ENCODE results near the gene PCSK1.

Gene PCSK1

DNA sequence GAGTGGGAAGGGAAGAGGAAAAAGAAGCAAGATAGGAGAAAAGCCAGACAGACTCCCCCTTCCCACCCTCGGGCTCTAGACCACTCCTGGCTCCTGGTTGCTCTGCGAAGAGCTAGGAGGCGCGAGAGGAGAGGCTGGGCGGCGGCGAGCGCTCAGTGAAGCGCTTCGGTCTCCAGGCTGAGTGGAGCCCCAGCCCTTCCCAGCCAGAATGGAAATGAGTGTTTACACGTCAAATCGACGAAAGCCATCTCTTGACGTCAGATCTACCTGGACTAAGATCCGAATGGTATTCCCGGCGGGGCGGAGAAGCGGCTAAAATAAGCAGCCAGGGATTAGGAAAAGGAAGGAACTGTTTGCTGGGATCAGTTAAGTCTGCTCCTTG, at the start of gene PCSK1:
Gene PCSK1 (minus strand): TSS at position 183 of the 382 bp plus-strand sequence. CDS start 206 bp downstream, outside the sequence.
- ATAC-seq, result no peak

GRCh38 chr5:96481867-96482266, 48.8 kb upstream of the PCSK1 start:
- ATAC-seq, result no peak

DNA sequence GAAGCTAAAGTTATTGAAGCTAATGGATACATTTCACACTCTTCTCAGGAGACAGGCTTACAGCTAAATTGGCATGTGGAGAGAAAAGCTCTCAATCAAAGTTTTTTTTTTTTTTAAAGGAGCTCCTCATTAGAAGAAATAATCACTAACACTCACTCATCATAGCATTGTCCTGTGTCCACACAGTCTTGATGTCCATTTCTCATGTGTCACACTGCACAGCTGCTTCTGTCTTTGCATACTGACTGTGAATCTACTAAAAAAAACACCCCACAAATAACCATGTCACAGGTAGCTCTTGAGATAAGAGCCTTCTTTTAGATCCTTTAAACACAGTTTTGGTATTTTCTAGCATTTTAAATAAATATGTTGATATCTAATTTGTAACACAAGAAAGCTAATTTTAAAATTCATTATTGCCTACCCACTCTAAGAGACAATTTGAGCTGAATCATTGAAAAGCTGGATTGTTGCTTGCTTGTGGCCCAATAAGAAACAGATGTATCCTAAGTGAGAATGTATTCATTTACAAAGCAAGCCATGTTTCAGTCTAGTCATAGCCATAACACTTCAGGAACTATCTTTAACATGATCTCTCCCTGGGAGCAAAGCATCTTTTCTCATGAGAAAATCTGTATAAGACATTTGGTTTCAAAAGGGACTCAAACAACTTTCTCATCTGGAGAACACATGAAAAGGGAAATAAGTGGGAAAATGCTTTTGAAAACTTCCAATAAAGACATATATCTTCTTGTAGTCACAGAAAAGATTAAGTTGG, 48.1 kb upstream of the PCSK1 start:
- ATAC-seq, result no peak

DNA sequence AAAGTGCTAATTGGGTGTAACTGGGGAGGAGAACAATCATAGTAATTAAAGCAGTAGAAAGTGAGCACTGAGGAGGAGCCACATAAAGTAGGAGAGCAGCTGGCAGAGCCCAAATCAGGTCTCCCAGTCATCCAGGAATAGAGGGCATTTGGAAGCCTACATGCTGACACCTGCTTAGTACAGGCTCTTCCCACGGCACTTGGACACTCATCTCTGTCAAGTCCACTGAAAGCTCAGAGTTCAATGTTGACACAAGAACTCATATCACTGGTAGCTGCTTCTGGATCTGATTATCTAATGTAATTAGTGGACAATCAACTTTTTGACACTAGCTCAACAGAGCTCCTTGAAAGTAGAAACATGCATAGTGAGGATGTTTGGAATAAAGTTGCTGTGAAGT, 45.9 kb upstream of the PCSK1 start:
- no peak for ATAC-seq

DNA sequence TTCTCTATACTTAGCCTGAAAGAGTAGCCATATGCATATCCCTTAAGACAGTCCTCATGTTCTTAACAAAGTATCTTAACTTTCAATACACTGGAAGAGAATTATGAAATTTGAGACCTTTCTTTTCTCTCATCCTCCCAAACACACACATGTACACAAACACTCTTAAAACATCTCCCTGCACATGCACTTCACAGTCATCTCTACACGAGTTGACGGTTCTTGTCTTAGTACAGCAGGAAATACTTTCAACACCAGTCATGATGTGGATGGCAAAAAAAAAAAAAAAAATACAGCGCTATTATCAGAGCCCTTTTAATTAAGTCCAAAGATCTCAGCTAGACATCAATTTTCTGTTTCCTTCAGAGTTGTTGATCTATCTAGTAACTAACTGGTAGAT, 43.6 kb upstream of the PCSK1 start:
- no peak for ATAC-seq

GRCh38 chr5:96474073-96474472, 41.0 kb upstream of the PCSK1 start:
- no peak for ATAC-seq

- no peak for ATAC-seq
Measured at GRCh38 chr5:96473155-96473554, 40.1 kb upstream of the PCSK1 start.

- ATAC-seq, result no peak
Measured at GRCh38 chr5:96470785-96471184, 37.7 kb upstream of the PCSK1 start.

GRCh38 chr5:96468956-96469355, 35.9 kb upstream of the PCSK1 start:
- no peak for ATAC-seq

DNA sequence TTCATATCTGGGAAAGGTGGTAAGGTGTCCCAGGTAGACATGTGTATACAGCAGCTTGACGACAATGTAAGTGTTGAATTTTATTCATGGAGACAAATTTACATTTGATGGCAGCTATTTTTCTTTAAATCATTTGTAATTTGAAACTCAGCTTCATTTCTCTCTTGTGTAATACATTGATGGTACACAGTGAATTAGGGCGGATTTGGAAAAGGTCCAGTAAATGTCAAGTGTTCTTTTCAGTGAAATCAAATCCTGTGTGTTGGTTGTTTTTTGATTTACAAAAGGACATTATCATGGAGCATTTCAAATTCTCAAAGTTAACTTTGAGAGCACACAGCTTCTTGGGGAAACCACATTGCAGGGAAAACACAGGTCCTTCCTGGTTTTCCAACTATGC, 30.0 kb upstream of the PCSK1 start:
- no peak for ATAC-seq

DNA sequence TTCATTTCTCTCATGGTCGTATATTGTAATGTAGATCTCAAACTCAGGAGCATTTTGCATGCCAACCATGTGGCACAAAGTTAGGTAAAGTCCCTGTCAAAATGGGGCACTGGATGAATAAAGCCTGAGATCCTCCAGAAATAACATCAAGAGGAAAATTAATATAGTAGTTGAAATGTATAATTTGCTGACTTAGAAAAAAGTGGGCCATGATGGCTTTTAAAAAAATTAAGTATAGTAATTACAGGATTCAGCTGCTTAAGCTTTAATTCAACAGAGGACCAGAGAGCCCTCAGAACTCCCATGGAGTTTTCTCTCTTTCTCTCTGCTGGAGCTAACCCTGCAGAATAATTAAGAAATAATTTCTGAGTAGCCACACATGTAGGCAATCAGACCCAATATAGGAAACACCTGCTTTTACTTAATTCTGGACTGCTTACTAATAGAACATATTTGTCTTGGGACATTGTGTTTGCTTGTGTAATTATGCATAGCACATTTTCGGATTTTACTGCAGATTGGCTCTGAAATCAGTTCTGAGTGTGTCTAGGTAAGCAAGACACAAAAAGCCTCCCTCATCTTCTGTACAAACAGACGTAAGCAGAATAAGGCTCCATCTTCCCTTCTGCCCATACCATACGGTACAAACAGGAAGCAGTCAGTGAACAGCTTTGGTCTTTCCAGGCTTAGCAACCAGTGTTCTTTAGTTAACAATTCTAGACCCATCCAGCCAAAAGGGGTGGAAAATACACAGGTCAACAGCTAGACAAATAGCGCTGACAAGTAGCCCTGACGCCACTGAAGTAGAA, 26.5 kb upstream of the PCSK1 start:
- ATAC-seq, result no peak

GRCh38 chr5:96458176-96458575, 25.1 kb upstream of the PCSK1 start:
- no peak for ATAC-seq

- no peak for ATAC-seq
Measured at GRCh38 chr5:96455789-96456188, 22.7 kb upstream of the PCSK1 start.

DNA sequence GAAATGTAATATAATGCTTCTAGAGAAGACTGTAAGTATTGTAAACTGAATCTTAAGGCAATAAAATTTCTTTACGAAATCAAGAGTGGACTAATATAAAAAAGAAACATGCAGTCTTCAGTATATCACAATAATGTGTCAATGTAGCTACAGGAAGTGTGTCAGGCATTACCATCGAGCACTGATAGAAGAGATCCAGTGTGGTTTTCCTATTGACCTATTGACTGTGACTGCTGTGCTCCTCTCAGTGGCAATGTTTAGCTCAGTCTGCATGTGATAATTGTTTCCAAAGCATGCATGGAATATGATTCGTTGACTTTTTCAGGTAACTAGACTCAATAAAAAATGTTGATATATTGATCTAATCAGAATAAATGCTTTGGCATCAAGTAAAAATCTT, 20.3 kb upstream of the PCSK1 start:
- no peak for ATAC-seq

- no peak for ATAC-seq
Measured at GRCh38 chr5:96447949-96448348, 14.9 kb upstream of the PCSK1 start.

- no peak for ATAC-seq
Measured at GRCh38 chr5:96440185-96440538, 7.1 kb upstream of the PCSK1 start.

GRCh38 chr5:96439477-96440184, 6.6 kb upstream of the PCSK1 start:
- peak in 1 of 2 donors; percentile 33 for ATAC-seq

GRCh38 chr5:96434201-96434645, 1.2 kb upstream of the PCSK1 start:
- ATAC-seq, result no peak

DNA sequence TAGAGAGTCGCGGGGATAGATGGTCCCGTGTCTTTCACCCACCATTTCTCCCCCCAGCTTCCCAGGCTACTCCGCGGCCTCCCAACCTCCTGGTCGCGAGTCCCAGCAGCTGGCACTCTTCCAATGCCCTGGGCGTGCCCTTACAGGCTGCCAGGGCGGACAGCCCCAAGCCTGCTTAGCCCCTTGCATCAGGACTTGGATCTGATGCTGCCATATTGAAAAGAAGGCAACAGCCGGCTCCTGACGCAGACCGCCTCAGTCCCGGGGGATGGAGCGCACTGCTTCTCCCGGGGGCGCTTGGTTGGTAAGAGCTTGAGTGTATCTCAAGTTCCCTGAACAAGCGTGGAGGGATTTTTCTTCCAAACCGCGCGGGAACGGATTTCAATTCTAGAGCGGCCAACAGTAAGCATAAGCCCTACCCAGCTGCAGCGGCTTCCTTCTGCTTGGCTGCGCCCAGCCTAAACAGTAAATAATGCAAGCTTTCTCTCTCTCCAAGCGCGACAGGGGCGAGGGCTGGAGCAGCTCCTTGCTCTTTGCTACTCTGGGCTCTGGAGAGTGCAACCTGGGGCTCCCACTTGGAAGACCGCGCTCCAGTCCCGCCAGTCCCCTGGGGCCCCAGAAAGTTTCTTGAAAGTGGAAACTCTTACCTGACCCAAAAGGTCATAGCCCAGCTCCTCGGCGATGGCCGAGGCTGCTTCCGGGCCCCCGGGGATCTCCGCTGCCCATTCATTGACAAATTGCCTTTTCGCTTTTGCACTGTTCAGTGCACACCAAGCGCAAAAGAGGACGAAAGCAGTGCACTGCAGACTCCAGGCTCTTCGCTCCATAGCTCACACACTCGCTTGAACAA, 607 bp downstream of the PCSK1 start:
- no peak for ATAC-seq

DNA sequence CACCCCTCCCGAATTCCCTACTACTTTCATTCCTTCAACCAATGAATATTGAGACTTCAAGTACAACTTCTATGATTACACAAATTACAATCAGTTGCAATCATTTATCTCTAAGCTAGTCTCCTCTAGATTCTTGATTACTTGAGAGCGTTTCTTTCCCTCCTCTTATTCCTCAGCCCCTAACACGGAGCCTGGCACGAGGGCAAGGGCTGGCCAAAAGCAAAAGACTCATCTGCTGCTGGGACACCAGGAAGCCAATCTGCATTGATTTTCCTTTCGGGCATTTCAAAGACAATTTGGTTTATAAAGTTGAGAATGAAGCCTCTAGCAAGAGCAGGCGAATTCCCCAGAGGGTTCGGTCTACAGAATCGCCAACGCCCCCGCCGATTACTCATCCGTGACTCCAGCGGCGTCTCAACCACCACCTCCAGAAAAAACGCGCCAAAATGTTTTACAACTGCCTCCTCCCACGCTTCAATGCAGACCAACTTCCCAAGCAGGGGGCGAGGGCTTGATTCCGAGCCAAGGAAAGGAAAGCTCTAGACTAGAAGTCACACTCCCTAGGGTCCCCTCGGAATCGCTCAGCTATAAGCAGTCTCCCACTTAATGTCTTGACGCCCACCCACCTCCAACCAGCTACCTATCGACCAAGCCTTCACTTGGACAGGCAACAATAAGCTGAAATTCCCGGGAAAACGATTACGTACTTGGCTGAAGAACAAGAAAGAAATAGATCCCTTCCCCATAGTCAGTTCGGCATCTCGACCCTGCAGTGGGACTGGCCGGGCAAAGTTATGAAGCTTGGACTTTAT, 1.5 kb downstream of the PCSK1 start:
- ATAC-seq, result no peak

- ATAC-seq, result no peak
Measured at GRCh38 chr5:96427824-96428223, 5.2 kb downstream of the PCSK1 start.

- ATAC-seq, result no peak
Measured at GRCh38 chr5:96426831-96427230, 6.2 kb downstream of the PCSK1 start.

Data from activated CD4-positive, CD25-positive, alpha-beta regulatory T cell treated with anti-CD3 and anti-CD28 coated beads, Interleukin-2, amount 50 U/mL, for 24 hours (primary cell).